Kasumi-1 (cell line): ENCODE results near the gene ABHD14A.
"Not testable (repeated sequence)": the region's sequence is repeated elsewhere in the genome, so short reads cannot be mapped to it uniquely, and the experiment has no call there.

Experiments
- DNase-seq, 2 experiments: peaks; one replicate each; lab custom pipeline; 2025; lab: John Stamatoyannopoulos, UW

Gene ABHD14A

GRCh38 chr3:51974963-51975851 lies at the start of gene ABHD14A:
Gene ABHD14A (plus strand): TSS chr3:51975064. CDS start chr3:51975136, 72 bp downstream.
- DNase-seq, result peak; percentile 47 to 59

GRCh38 chr3:51927061-51927977 lies 47.5 kb upstream of the ABHD14A start:
- no peak for DNase-seq

- no peak for DNase-seq
Observed at GRCh38 chr3:51928438-51928837, 46.4 kb upstream of the ABHD14A start.

- DNase-seq, result not testable (repeated sequence)
Observed at GRCh38 chr3:51928981-51929380, 45.9 kb upstream of the ABHD14A start.

GRCh38 chr3:51929420-51930003 lies 45.4 kb upstream of the ABHD14A start:
- DNase-seq, result peak; percentile 46 to 47

- DNase-seq, result no peak
Observed at GRCh38 chr3:51930439-51930838, 44.4 kb upstream of the ABHD14A start.

GRCh38 chr3:51931756-51932155 lies 43.1 kb upstream of the ABHD14A start:
- DNase-seq, result no peak

- DNase-seq, result no peak
Observed at GRCh38 chr3:51932471-51933370, 42.1 kb upstream of the ABHD14A start.

- DNase-seq, result no peak
Observed at GRCh38 chr3:51933471-51934138, 41.3 kb upstream of the ABHD14A start.

GRCh38 chr3:51934139-51934850 lies 40.6 kb upstream of the ABHD14A start:
- DNase-seq, result no peak

GRCh38 chr3:51934991-51935885 lies 39.6 kb upstream of the ABHD14A start:
- DNase-seq, result no peak

- DNase-seq, result no peak
Observed at GRCh38 chr3:51935886-51936755, 38.7 kb upstream of the ABHD14A start.

GRCh38 chr3:51937014-51937413 lies 37.9 kb upstream of the ABHD14A start:
- DNase-seq, result no peak

- no peak for DNase-seq
Observed at GRCh38 chr3:51937611-51938450, 37.0 kb upstream of the ABHD14A start.

- no peak for DNase-seq
Observed at GRCh38 chr3:51938780-51939425, 36.0 kb upstream of the ABHD14A start.

GRCh38 chr3:51940648-51941462 lies 34.0 kb upstream of the ABHD14A start:
- DNase-seq, result no peak
